Uterus (tissue), 2 donors: ENCODE results near the gene HES2.

Experiments used
- POLR2A ChIP-seq, 2 donors: fragments of 450-650 bp; IDR thresholded peaks; one replicate each; pipeline ENCODE4 v1.6.1; 2016; ENCODE audit warnings: antibody characterized with exemption in 2 of 2, mild to moderate bottlenecking in 1 of 2, moderate library complexity in 1 of 2
- TF ChIP-seq, protein P1 (sequence below), 4 experiments: fragments of 200-600 bp in 2 of 4; fragments of 450-650 bp in 2 of 4; sonication (generic) in 2 of 4; IDR thresholded peaks; one replicate each; pipeline ENCODE4 v1.5.1; 2016 to 2019; ENCODE audit warnings: antibody characterized with exemption in 4 of 4, mild to moderate bottlenecking in 2 of 4, moderate library complexity in 1 of 4

DNA sequence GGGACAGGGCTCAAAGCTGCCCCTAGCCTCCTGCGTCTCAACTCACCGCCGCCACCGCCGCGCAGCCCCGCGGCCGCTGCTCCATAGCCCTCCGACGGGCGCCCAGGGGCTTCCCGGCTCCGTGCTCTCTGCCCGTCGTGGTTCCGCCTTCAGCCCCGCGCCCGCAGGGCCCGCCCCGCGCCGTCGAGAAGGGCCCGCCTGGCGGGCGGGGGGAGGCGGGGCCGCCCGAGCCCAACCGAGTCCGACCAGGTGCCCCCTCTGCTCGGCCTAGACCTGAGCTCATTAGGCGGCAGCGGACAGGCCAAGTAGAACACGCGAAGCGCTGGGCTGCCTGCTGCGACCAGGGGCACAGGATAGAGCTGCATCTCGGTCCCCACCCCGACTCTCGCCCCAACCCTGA lies 46.3 kb upstream of the HES2 start, which contains the start of gene TNFRSF25:
- TF ChIP-seq POLR2A (IDR thresholded peaks at IDR 0.05) = no peak
- TF ChIP-seq, protein P1, sequence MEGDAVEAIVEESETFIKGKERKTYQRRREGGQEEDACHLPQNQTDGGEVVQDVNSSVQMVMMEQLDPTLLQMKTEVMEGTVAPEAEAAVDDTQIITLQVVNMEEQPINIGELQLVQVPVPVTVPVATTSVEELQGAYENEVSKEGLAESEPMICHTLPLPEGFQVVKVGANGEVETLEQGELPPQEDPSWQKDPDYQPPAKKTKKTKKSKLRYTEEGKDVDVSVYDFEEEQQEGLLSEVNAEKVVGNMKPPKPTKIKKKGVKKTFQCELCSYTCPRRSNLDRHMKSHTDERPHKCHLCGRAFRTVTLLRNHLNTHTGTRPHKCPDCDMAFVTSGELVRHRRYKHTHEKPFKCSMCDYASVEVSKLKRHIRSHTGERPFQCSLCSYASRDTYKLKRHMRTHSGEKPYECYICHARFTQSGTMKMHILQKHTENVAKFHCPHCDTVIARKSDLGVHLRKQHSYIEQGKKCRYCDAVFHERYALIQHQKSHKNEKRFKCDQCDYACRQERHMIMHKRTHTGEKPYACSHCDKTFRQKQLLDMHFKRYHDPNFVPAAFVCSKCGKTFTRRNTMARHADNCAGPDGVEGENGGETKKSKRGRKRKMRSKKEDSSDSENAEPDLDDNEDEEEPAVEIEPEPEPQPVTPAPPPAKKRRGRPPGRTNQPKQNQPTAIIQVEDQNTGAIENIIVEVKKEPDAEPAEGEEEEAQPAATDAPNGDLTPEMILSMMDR (IDR thresholded peaks at IDR 0.05) = no peak
